Measurements from ENCODE around the gene CYP46A1.

CYP46A1 gene

DNA sequence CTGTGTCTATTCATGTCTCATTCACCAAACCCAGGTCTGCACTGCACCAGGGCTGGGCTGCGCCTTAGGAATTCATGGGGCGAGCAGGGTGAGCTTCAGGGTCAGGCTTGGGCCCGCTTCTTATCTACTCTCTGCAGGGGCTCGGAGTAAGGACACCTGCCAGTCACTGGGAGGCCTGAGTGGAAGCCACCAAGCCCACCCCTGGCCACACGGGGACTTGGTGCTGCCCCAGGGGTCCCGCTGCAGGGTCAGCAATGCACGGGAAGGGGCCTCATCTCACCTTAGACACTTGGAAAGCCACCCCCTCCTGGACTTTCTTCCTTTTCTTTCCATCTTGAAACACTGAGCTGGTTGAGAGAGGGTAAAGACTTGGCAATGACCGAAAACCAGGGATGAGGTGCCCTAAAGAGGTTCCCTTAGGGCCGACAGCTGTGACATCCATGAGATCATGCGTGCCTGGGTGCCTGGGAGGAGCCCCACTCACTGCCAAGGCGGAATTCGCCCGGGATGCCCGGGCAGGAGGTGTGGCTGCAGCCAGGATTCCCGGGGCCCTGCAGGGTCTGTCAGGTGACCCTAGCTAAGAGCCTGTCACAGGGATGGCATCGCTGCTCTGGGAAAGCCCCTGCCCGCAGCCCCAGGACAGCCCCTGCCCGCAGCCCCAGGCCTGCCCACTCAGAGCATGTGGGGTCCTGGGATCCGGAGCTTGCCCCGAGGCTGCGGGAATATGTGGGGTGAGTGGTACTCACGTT is 63.7 kb downstream of the CYP46A1 start:
- no peak for DNase-seq

DNA sequence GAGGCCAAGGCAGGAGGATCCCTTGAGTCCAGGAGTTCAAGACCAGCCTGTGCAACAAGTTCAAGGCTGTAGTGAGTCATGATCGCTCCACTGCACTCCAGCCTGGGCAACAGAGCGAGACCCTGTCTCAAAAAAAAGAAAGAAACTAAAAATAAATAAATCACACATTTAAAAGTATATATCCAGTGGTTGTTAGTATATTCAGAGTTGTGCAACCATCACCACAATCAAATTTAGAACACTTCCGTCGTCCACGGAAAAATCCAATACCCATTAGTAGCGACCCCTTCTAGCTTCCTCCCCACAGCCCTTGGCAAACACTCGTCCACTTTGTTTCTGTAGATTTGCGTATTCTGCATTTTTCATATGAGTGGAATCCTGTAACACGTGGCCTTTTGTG is 64.4 kb downstream of the CYP46A1 start:
- no peak for DNase-seq

DNA sequence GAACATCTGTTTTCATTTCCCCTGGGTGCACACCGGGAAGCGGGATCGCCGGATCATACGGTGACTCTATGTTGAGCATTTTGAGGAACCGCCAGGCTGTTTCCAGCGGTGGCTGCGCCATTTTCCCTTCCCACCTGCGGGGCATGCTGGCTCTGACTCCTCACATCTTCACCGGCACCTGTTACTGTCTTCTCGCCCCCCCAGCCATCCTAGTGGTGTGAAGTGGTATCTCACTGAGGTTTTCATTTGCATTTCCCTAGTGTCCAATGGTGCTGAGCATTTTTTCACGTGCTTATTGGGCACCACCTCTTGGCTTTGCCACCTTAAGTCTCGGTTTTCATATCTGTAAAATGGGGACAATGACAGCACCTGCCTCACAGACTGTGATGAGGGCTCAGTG is 65.0 kb downstream of the CYP46A1 start:
- DNase-seq, result no peak

GRCh38 chr14:99749763-99750715 is 65.9 kb downstream of the CYP46A1 start:
- DNase-seq, result no peak

DNA sequence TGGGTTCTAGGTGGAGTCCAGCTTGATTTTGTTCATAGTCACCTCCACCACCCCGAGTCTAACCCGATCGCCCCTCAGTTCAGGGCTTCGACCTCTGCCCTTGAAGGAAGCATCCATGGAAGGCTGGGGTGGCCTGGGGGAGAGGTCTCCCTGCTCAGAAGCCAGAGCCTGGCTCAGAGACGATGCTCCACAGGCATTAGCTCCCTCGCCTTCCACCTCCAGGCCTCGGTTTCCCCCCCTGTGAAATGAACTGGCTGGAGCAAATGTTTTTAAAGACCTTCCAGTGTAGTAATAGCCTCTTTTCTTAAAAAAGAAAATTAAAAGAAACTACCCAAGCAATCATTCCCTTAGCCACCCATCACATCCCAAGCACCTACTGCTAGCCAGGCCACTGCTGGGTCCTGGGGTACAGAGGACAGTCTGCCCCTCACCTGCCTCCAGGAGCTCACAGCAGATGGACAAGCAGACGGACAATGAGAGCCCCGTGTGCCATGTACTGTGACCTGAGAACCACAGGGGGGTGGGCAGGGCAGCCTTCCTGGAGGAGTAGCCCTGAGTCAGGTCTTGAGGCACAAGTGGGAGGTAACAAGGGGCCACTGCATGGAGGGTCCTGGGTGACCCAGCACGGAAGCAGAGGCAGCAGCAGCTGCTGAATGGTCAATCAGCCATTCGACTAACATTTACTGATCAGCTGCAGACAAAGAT is 66.8 kb downstream of the CYP46A1 start:
- DNase-seq, result no peak

DNA sequence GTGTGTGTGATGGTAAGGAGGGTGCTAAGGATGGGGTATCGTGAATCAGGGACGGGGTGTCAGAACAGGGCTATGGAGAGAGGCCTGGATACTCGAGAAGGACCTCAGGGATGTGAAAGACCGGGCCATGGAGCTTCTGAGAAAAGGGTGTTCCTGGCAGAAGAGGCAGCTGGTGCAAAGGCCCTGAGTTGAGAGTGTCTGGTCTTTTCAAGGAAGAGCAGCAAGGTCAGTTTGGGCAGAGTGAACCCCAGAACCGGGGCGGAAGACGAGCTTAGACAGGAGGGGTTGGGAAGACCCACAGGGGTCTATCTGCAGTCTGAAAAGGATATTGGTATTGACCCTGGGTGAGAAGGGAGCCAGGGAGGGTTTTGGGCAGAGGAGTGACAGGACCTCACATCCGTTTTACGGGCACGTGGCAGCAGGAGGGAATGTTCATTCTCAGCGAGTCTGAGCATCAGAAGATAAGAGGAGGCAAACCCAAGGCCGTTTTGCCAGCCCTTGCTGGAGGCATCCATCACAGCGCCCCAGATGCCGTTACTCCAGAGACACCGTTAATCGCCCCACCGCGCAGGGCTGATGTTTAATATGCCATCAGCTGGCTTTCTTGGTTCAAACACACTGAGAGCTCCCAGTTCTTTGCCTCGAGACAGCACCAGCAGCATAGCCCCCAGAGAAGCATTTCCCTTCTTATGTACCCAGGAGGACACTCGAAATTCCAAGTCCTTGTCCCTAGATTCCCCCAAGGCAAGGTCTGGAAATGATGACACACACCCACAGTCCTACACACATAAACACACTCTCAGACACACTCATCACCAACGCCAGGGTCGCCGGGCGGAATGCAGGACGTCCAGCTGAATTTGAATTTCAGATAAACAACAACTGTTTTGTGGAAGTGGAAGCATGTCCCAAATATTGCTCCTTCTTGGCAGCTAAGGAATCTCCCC is 67.7 kb downstream of the CYP46A1 start:
- no peak for DNase-seq

DNA sequence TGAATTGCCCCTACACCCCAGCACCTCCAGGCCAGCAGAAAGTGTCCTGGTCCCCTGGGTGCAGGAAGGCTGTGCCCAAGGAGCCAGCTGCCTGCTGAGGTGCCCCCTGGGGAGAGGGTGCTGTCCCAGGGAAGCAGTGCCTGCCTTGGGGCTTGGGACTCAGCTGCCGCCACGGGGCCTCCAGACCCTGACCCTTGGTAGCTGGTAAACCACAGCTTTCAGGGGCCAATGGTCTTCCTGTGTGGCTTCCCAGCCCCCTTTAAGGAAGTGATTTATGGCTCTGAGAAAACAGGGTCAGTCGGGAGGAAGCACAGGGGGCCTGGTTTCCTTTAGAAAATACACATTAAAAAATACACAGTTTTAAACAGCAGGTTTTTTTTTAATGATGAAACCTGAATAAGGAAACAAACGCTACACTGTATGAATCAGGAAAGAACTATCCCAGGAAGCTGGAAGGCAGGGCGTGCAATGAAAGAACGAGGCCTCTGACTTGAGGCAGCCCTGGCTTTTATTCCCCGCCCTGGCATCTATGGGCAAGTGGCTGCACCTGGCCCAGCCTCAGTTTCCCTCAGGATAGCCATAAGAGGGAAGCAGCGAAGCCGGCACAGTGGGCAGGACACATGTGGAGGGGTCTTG is 68.5 kb downstream of the CYP46A1 start:
- DNase-seq, result peak; percentile 74

DNA sequence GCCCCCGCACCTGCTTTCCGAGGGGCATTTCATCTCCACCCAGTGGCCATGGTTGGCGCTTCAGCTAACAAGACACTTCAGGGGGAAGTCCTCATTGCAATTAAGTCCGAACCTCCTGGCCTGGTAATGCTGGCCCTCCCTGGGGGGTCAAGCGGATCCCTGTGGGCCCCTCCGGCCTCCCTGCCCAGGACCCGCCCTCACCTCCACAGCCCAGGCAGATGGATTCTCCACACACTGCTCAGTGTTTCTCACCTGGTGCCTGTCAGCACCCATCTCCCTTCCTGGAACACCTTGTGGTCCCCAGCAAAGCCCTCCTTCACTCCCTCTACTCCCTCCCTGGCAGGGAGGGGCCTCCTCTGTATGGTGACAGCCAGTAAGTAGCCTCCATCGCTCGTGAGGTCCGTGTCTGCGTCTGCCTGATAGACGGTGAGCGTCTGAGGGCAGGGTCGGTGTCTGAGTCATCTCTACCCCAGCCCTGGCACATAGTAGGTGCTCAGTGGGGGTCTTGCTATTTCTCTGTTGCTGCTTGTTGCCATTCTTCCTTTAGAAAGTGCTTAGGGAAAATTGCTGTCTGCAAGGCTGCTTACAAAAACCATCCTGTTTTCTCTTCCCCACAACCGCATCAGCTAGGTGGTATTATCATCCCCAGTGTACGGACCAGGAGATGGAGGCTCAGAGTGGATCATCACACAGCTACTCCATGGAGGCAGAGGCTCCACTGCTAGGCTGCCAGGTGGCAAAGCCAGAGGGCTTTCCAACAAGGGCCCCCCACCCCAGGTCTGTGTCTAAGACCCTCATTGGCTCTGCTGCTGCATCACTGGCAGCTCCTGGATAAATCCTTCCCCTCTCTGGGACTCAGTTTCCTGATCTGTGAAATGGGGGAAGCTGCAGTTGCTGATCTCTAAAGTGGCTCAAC is 69.4 kb downstream of the CYP46A1 start:
- DNase-seq, result no peak

DNA sequence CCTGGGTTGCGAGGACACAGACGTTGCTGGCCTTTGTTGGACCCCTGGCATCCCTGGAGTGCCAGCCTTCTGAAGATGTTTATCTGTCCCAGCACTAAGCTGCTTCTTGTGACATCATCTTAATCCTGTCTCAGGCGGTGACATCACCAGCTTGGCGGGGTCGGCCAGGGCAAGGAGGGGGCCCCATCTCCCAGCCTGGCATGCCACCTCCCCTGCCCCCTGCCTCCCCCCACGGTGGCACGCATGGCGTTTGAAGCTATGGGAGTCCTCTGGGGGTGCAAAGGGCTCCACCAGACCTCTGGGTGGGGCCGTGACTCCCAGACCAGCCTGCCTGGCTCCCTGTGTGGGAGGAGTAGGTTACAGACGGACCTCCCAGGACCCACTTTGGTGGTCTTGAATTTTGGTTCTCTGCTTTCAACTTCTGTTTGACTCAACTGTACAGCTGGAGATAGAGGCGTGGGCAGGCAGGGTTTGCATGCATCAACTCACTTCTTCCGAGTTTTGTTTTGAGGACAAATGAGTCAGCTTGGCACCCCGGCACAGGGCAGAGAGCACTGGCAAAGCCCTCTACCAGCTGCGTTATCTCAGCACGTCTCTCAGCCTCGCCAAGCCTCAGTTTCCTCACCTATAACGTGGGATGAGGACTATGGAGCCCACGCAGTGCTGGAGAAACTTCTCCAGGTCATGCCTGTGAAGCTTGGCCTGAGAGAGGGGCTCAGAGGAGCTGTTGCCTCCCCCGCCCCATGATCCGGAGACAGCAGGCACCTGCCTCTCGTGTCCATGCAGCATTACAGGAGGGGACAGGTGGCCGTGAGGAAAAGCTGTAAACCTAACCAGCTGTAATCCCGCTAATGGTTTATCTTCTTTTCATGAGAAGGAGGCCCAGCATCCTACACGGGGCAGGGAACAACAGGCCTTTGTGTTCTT is 70.3 kb downstream of the CYP46A1 start:
- DNase-seq, result no peak

- no peak for DNase-seq
Measured at GRCh38 chr14:99755068-99755405, 70.9 kb downstream of the CYP46A1 start.

DNA sequence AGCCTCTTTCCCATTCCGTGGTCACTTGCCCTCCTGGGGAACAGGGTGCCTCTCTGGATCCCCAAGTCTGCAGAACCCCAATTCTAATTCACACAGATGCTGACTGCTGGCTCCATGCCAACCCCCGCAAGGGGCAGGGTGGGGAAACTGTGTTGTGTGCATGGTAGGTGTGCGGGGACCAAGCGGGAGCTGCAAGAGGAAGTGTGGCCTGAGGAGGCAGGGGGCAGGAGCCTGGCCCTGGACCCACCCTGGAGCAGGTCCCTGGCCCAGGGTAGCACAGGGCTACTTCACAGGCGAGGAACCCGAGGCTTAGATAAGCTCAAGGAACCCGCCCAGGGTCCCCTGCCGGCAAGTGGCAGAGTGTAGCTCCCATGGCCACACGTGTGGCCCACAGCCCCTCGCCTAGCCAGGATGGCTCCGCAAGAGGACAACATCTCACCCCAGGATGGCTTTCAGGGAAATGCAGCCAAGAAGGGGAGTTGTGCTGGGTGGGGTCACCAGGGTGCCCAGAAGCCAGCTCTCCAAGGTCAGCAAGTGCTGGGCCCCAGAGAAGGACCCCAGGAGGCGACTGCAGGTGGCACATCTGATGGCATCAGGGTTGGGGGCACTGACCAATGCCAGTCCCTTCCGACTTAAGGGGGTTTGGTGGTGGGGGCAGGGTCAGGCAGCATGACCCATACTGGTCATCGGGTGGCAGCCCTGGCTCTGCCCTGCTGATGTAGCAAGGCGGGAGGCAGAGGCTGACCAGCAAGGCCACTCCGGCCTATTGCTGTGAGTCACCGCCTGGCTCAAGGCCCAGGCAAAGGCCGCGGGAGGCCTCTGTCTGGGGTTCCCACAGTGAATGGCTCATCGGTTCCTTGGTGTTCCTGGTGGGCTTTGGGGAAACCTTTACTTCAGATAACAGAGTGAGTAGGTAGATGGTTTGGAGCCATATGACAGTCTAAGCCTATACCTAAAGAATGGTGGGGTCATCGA is 71.8 kb downstream of the CYP46A1 start:
- DNase-seq, result peak; percentile 78

DNA sequence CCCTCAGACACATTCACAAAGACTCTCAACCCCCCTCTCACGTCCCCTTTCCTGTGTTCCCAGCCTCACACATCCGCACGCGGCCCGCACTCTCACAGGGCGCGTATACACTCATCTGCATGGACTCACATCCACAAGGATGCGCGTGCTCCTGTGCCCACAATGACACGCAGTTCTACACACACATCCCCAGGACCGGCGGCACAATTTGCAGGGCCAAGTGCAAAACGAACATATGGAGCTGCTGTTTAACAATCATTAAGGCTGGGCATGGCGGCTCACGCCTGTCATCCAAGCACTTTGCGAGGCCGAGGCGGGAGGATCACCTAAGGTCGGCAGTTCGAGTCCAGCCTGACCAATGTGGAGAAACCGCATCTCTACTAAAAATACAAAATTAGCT is 72.7 kb downstream of the CYP46A1 start:
- DNase-seq, result no peak

- DNase-seq, result peak; percentile 91
Measured at GRCh38 chr14:99757331-99758070, 73.4 kb downstream of the CYP46A1 start.

DNA sequence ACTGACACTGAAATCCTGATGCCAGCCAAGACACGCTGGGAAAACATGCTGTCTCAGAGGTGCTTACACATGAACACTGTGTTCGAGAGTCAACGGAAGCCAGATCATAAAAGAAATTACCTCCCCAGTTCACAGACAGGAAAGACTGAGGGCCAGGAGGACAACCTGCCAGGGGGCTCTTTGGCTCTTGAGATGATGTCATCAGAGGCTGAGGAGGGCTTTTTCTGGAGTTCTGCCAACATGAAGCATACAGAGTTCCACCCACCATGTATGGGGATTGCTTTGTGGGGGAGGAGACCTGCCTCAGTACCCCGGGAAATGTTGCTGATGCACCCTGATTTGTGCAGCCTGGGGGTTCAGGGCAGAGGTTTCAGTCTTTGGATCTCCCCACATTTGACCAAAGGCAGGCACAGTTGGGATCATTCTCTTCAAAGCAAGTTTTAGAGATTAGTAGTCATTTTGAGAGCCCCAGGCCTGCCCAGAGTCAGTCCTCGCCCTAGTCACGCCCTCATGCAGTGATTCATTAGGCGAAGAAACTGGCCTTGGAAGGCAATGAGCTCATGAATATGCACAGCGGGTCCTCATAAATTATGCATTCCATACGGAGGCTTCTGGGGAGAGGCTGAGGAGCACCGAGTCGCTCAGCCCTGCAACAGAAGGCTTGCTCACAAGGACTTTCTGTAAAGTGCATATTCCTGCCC is 74.2 kb downstream of the CYP46A1 start:
- DNase-seq, result peak; percentile 92

- no peak for DNase-seq
Measured at GRCh38 chr14:99758872-99759545, 74.9 kb downstream of the CYP46A1 start.

DNA sequence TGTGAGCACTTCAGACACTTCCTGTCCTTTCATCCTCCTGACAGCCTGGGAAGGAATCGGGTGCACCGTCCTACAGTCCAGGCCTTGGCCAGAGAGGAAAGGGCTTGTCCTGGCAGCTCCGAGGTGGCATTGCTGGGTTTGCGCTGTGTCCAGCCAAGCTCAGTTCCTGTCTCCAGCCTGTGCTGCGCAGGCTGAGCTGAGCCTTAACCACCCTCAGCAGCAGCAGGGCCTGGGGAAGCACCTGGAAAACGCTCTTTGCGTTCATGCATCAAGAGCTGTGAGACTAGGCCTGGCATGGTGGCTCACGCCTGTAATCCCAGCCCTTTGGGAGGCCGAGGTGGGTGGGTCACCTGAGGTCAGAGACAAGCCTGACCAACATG is 75.4 kb downstream of the CYP46A1 start:
- no peak for DNase-seq
